ENCODE data around the gene C2CD3. TPM values are rescaled to one million over a fixed set of nuclear protein-coding genes. Genes with fewer than 3 reads are reported as not detected.

Gene C2CD3
- polyA plus RNA-seq, 3 donors: 0.87 to 12.1 (median 2.9) TPM

GRCh38 chr11:74195828-74196227, 25.0 kb upstream of the C2CD3 start:
- Histone ChIP-seq H3K36me3 (replicated peaks in 1 of 2; ENCODE audit: control insufficient read depth in 1 of 2, insufficient read depth in 2 of 2, low read length in 2 of 2) (no peaks in the 10 kb centered on the region), H3K9ac (ENCODE audit: insufficient read depth, low read length, poor library complexity, severe bottlenecking) (no peak overlapping the region), H3K27ac (ENCODE audit: low read depth in 1 of 2, low read length in 2 of 2) (no peak overlapping the region), H3K4me3 (replicated peaks in 1 of 3; ENCODE audit: low read depth in 2 of 3, low read length in 3 of 3) (no peak overlapping the region), H3K79me2 (ENCODE audit: insufficient read depth, low read length) (no peaks in the 10 kb centered on the region), H3K27me3 (ENCODE audit: control insufficient read depth in 2 of 2, insufficient read depth in 2 of 2, low read length in 2 of 2) (no peaks in the 10 kb centered on the region), H2AFZ (ENCODE audit: insufficient read depth, low read depth, low read length, poor library complexity, severe bottlenecking) (no peak overlapping the region), H3K4me2 (replicated peaks; ENCODE audit: extremely low read depth, low read length, poor library complexity, severe bottlenecking) (no peak overlapping the region), H3K9me3 (replicated peaks in 1 of 2; ENCODE audit: control insufficient read depth in 1 of 2, insufficient read depth in 1 of 2, low read length in 2 of 2) (peaks cover 0 to 3% of the 10 kb centered on the region in 2 donors), H3K4me1 (ENCODE audit: control insufficient read depth in 1 of 2, insufficient read depth in 2 of 2, low read length in 2 of 2) (no peaks in the 10 kb centered on the region), H4K20me1 (ENCODE audit: insufficient read depth, low read length) (no peaks in the 10 kb centered on the region)
- Mint-ChIP-seq H3K4me3 (no peak overlapping the region), H3K9me3 (peaks cover 2 to 8% (median 4%) of the 10 kb centered on the region in 7 donors), H3K36me3 (peaks cover 2 to 10% of the 10 kb centered on the region in 2 donors), H3K27ac (no peak overlapping the region), H3K4me1 (peaks cover 5% of the 10 kb centered on the region), H3K27me3 (ENCODE audit: low read depth in 3 of 3) (no peaks in the 10 kb centered on the region)
- no peak for TF ChIP-seq CTCF (IDR thresholded peaks at IDR 0.05)
- DNase-seq: no peak
- intact Hi-C loops (cut with micrococcal nuclease): no loop called here

GRCh38 chr11:74185695-74186094, 14.9 kb upstream of the C2CD3 start:
- H3K79me2 ChIP-seq (ENCODE audit: insufficient read depth, low read length): peaks cover 10% of the 10 kb centered on the region
- H3K4me2 ChIP-seq (replicated peaks; ENCODE audit: extremely low read depth, low read length, poor library complexity, severe bottlenecking): no peak overlapping the region
- H3K36me3 ChIP-seq (replicated peaks in 1 of 2; ENCODE audit: control insufficient read depth in 1 of 2, insufficient read depth in 2 of 2, low read length in 2 of 2): no peaks in the 10 kb centered on the region
- no peaks in the 10 kb centered on the region for H4K20me1 ChIP-seq (ENCODE audit: insufficient read depth, low read length)
- no CpG with 5 or more reads among the region's 2 CpGs for WGBS (ENCODE audit: insufficient coverage)
- no peak overlapping the region for H3K4me3 ChIP-seq (replicated peaks in 1 of 3; ENCODE audit: low read depth in 2 of 3, low read length in 3 of 3)
- H3K36me3 Mint-ChIP-seq: peaks cover 11 to 17% of the 10 kb centered on the region in 2 donors
- H3K4me3 Mint-ChIP-seq: no peak overlapping the region
- no peak overlapping the region for H3K9ac ChIP-seq (ENCODE audit: insufficient read depth, low read length, poor library complexity, severe bottlenecking)
- intact Hi-C loops (cut with micrococcal nuclease): no loop called here
- H3K27me3 ChIP-seq (ENCODE audit: control insufficient read depth in 2 of 2, insufficient read depth in 2 of 2, low read length in 2 of 2): no peaks in the 10 kb centered on the region
- no peak for DNase-seq
- H3K27ac ChIP-seq (ENCODE audit: low read depth in 1 of 2, low read length in 2 of 2): no peak overlapping the region
- H3K4me1 ChIP-seq (ENCODE audit: control insufficient read depth in 1 of 2, insufficient read depth in 2 of 2, low read length in 2 of 2): no peaks in the 10 kb centered on the region
- H3K27ac Mint-ChIP-seq: no peak overlapping the region
- no peak for TF ChIP-seq CTCF (IDR thresholded peaks at IDR 0.05)
- H2AFZ ChIP-seq (ENCODE audit: insufficient read depth, low read depth, low read length, poor library complexity, severe bottlenecking): no peak overlapping the region
- no peaks in the 10 kb centered on the region for H3K9me3 ChIP-seq (replicated peaks in 1 of 2; ENCODE audit: control insufficient read depth in 1 of 2, insufficient read depth in 1 of 2, low read length in 2 of 2)
- peaks cover 0 to 3% (median 0%) of the 10 kb centered on the region in 7 donors for H3K9me3 Mint-ChIP-seq
- peaks cover 3% of the 10 kb centered on the region for H3K4me1 Mint-ChIP-seq
- H3K27me3 Mint-ChIP-seq (ENCODE audit: low read depth in 3 of 3): peaks cover 0 to 2% (median 0%) of the 10 kb centered on the region in 3 donors

Data from CD14-positive monocyte (primary cell).